Measurements from ENCODE around the gene NOTO.

GRCh38 chr2:73237168-73237567 lies 34.8 kb downstream of the NOTO start:
- TF ChIP-seq CTCF (IDR thresholded peaks at IDR 0.05) (no peak), POLR2A (IDR thresholded peaks at IDR 0.05) (no peak)
